GM11168 (cell line): ENCODE data around the gene RSPO1.
"Not testable (repeated sequence)": the region's sequence is repeated elsewhere in the genome, so short reads cannot be mapped to it uniquely, and the experiment has no call there.

Experiments used
- in situ Hi-C: fragments of 300-500 bp; cut with MboI; formaldehyde crosslinking; loops from one replicate; pipeline ENCODE4 v1.12.0; 2022; ENCODE audit warnings: low sequenced_read_pairs; ENCODE audit not compliant: unreplicated experiment

Gene RSPO1

DNA sequence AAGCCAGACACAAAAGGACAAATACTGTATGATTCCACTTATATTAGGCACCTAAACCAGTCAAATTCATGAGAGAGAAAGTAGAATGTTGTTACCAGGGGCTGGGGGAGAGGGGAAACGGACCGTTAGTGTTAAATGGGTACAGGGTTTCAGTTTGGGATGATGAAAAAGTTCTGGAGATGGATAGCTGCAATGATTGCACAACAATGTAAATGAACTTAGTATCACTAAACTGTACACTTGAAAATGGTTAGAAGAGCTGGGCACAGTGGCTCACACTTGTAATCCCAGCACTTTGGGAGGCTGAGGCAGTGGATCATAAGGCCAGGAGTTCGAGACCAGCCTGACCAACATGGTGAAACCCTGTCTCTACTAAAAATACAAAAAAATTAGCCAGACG, 50.1 kb downstream of the RSPO1 start:
- in situ Hi-C loops: not testable (repeated sequence)

DNA sequence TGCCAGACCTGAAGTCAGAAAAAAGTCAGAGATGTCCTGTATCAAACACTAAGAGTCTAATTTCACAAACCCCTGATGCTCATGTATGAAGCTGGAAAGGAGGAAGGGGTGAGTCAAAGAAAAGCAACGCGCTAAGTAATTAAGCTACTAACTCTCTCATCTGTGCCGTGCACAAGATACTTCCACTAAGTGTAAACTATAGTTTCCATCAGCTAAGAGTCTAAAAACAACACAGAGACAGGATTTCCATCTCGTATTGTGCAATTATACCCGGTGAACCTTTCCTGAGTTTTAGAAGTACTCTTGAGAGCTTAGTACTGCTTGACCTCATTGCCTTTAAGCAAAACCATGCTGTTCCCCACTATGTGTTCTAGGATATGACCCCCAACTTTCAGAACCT, 59.0 kb downstream of the RSPO1 start:
- in situ Hi-C loops: no loop called here

DNA sequence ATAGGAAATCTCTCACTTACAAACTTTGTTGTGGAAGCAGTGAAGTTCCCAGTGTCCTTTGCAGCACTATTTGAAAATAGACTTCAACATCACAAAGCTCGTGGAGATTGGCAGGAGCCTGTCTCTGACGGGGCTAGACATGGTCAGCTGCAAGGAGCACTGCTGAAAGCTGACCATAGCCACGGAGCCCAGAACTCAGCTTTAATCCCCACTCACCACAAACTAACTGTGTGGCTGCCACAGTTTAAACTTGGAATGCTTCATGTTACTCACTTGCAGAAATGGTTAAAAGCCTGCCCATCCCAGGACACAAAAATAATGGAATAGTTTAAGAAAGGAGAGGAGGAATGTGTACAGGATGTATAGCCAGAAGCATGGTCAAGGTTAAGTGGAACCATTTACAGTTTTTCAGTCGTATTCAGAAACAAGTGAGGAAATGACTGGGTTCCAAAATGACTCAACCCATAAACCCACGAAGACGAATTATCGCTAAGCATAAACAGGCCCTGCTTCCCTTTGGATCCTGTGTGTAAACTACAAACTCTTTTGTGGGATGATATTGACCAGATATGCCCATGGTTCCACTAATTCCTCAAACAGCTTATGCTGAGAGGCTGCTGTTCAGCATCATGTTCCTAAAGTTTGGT, 59.7 kb downstream of the RSPO1 start:
- in situ Hi-C loops: no loop called here

DNA sequence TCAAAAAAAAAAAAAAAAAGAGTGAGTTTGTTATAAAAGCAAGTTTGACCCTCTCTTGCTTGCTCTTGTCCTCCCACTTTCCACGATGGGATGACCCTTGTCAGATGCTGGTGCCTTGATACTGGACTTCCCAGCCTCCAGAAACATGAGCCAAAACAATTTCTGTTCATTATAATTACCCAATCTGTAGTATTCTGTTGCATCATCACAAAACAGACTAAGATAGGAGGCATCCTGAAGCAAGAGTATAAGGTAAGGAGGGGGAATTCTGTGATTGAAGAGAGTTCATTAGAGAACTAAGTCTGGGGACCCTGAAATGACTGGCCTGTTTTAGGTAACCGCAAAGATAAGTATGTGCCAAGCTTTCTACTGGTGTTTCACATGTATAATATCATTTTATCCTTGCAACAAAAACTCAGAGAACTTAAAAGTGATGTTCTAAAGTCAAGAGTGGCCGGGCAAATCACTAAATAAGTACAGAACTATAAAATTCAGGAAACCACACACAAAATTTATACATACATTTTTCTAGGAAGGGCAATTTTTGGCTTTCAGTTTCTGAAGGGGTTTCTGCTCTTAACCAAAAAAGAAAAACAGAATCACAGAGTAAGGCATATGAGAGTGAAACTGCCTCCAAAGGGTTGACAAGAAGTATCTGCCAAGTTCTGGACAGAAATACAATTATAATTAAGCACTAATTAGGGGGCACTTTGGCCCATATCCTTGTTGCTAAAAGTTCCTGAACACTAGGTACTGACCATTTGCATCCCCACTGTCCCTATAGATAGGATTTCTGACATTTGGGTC, 64.0 kb downstream of the RSPO1 start:
- in situ Hi-C loops: no loop called here

DNA sequence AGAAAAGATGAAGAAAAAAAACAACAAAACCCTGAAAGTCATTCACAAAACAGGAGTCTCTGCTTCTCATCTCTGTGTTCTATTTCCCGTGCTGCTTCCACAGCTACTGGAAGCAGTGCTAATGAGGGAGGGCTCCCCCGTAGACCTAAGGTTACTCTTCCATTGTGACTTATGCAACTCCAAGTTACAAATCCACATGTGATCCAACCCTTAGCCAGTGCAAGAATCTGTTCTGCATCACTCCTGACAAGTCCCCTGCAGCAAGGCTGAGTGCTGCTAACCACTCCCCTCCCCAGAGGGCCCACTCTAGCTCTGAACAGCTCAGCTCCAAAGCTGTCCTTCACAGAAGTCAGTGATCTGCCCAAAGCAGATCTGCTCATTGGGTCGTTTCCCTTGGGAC, 67.7 kb downstream of the RSPO1 start:
- in situ Hi-C loops: no loop called here

DNA sequence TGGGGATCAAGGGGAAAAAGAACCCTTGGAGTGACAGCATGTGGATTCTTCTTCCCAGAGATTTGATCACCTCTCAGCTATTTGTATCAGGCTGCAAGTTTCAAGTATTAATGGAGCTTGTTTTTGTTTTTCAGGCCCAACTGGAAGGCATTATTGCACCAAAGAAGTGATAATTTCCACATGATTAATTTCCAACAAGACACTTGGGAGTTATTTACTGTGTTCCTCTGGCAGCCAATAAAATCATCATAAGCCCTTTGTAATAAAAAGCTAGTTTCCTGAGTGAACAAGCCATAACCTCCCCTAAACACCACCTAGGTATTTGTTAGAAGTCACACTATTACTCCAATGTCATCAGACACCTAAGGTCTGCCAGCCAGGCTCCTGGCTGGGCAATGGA, 69.8 kb downstream of the RSPO1 start:
- in situ Hi-C loops: no loop called here

DNA sequence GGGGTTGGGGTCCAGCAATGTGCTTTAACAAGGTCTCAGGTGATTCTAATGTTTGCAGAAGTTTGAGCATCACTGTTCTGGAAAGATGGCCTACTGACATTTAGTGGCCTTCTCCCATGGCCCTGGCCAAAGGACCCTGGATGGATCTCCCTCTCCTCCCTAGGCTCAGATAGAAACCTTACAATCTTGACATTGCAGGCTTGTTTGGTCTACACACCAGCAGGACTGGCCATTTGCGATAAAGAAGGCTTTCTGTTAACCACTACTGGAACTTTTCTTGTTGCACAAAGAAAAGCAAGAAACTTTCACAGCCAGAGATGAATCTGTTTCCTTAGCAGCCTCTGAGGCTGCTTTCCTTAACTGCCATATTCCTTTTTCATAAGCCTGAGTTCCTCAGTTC, 71.7 kb downstream of the RSPO1 start:
- in situ Hi-C loops: no loop called here
